HL-60 (cell line): Measurements from ENCODE around the gene GPR33.

Experiments used
- CTCF ChIP-seq: IDR thresholded peaks from one replicate; pipeline ENCODE4 v1.5.1; 2011; ENCODE audit warnings: low read length, control low read depth, inconsistent platforms; ENCODE audit not compliant: insufficient read depth
- REST ChIP-seq: IDR thresholded peaks from 2 replicates; pipeline ENCODE4 v1.6.1; 2012; ENCODE audit warnings: low read depth; ENCODE audit not compliant: insufficient replicate concordance
- SPI1 ChIP-seq: IDR thresholded peaks from 2 replicates; pipeline ENCODE4 v1.6.1; 2012; ENCODE audit warnings: low read depth, mild to moderate bottlenecking, borderline replicate concordance

GRCh38 chr14:31456841-31457664 is 30.8 kb downstream of the GPR33 start, which contains the start of gene DTD2:
- no peak for TF ChIP-seq CTCF
- peak; percentile 41 for TF ChIP-seq REST
- TF ChIP-seq SPI1: no peak
